Hepatocyte (in vitro differentiated cells): ENCODE measurements around the gene JMJD7. TPM values are rescaled to one million over a fixed set of nuclear protein-coding genes. Genes with fewer than 3 reads are reported as not detected.
A peak's percentile ranks its signal among the peaks of the same experiment; 100 is the strongest.

ENCODE experiments used
- DNase-seq: peaks from one replicate; pipeline ENCODE4 v3.0.0-alpha.2; 2016; ENCODE audit warnings: low spot score
- H2AFZ ChIP-seq: fragments of 200-600 bp; sonication (generic); 2 replicates; pipeline ENCODE4 v1.6.0; 2016; ENCODE audit warnings: antibody characterized with exemption, mild to moderate bottlenecking
- H3K27ac ChIP-seq: fragments of 200-600 bp; sonication (generic); 2 replicates; pipeline ENCODE4 v1.5.1; 2016; ENCODE audit warnings: mild to moderate bottlenecking
- H3K27me3 ChIP-seq: fragments of 200-600 bp; sonication (generic); 2 replicates; pipeline ENCODE4 v1.6.1; 2016
- H3K36me3 ChIP-seq: fragments of 200-600 bp; sonication (generic); replicated peaks from 2 replicates; pipeline ENCODE4 v1.5.1; 2016; ENCODE audit warnings: low read depth; ENCODE audit not compliant: insufficient read depth
- H3K4me1 ChIP-seq: fragments of 200-600 bp; sonication (generic); 2 replicates; pipeline ENCODE4 v1.5.1; 2016; ENCODE audit warnings: mild to moderate bottlenecking, moderate library complexity; ENCODE audit not compliant: insufficient read depth
- H3K4me2 ChIP-seq: fragments of 200-600 bp; sonication (generic); 2 replicates; pipeline ENCODE4 v1.6.0; 2016
- H3K4me3 ChIP-seq: fragments of 200-600 bp; sonication (generic); 2 replicates; pipeline ENCODE4 v1.5.1; 2016; ENCODE audit warnings: mild to moderate bottlenecking
- H3K79me2 ChIP-seq: fragments of 200-600 bp; sonication (generic); 2 replicates; pipeline ENCODE4 v1.6.0; 2017; ENCODE audit warnings: mild to moderate bottlenecking
- H3K9me2 ChIP-seq: fragments of 200-600 bp; sonication (generic); replicated peaks from 2 replicates; pipeline ENCODE4 v1.6.0; 2017; ENCODE audit warnings: mild to moderate bottlenecking; ENCODE audit not compliant: insufficient read depth
- H3K9me3 ChIP-seq: fragments of 200-600 bp; sonication (generic); 2 replicates; pipeline ENCODE4 v1.5.1; 2016; ENCODE audit warnings: low read depth, mild to moderate bottlenecking
- H4K20me1 ChIP-seq: fragments of 200-600 bp; sonication (generic); 2 replicates; pipeline ENCODE4 v1.6.0; 2016; ENCODE audit warnings: mild to moderate bottlenecking; ENCODE audit not compliant: insufficient read depth, poor library complexity, severe bottlenecking
- EZH2 ChIP-seq: fragments of 200-600 bp; sonication (generic); IDR thresholded peaks from 2 replicates; pipeline ENCODE4 v1.6.1; 2016; ENCODE audit warnings: antibody characterized with exemption, mild to moderate bottlenecking, borderline replicate concordance
- EZH2phosphoT487 ChIP-seq: fragments of 200-600 bp; sonication (generic); IDR thresholded peaks from one replicate; pipeline ENCODE4 v1.6.1; 2018; ENCODE audit warnings: antibody characterized with exemption, mild to moderate bottlenecking, low read depth, moderate library complexity; ENCODE audit not compliant: unreplicated experiment, severe bottlenecking
- WGBS: methylation state at CpG from one replicate; pipeline ENCODE4 v1.1.6; 2016; ENCODE audit warnings: low lambda C conversion rate; ENCODE audit errors: missing lambda C conversion rate; 5-methylcytosine and 5-hydroxymethylcytosine counted together
- polyA plus RNA-seq: library from polyadenylated mRNA; unstranded; fragments of >200 nt; fragmentation: Nextera tagmentation; extraction: Ambion mirVana; gene quantifications from 2 replicates; pipeline ENCODE4 v1.2.1, GENCODE V29; 2016
- total RNA-seq: library from RNA; depleted of rRNA; stranded (reverse); fragments of >200 nt; gene quantifications from 2 replicates; pipeline ENCODE4 v1.2.3, GENCODE V29; 2014
- TF ChIP-seq, protein P1 (sequence below): fragments of 200-600 bp; sonication (generic); IDR thresholded peaks from 2 replicates; pipeline ENCODE4 v1.5.1; 2016; ENCODE audit warnings: antibody characterized with exemption, mild to moderate bottlenecking; ENCODE audit not compliant: poor library complexity

Gene JMJD7
- total and polyA plus RNA-seq, 2 experiments from 2014 or later: 9.9 to 14.1 TPM

DNA sequence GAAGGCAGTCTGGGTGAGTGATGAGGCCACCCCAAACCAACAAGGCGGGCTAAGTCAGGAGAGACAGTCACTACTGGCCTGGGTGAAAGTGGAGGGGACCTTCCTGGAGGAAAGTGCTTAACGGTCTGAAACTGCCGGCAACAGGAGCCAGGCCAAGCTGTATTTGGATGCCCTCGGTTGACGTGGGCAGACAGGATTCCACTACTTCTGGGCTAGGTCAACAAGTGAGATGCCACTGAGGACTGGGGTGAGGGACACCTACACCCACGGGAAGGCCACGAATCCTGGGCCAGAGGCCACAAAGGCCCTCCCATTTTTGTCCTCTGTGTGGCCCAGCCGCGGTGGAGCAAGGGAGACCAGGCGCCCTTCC lies 53.6 kb downstream of the JMJD7 start:
- Histone ChIP-seq H3K79me2 (no peaks in the 10 kb centered on the region), H3K4me3 (no peak overlapping the region), H3K9me2 (no peaks in the 10 kb centered on the region), H3K27ac (no peak overlapping the region), H2AFZ (peak overlapping the region; percentile 45), H3K36me3 (no peaks in the 10 kb centered on the region), H4K20me1 (no peaks in the 10 kb centered on the region), H3K4me2 (peak overlapping the region; percentile 88), H3K4me1 (peaks cover 13% of the 10 kb centered on the region), H3K27me3 (no peaks in the 10 kb centered on the region), H3K9me3 (no peaks in the 10 kb centered on the region)
- TF ChIP-seq, protein P1, sequence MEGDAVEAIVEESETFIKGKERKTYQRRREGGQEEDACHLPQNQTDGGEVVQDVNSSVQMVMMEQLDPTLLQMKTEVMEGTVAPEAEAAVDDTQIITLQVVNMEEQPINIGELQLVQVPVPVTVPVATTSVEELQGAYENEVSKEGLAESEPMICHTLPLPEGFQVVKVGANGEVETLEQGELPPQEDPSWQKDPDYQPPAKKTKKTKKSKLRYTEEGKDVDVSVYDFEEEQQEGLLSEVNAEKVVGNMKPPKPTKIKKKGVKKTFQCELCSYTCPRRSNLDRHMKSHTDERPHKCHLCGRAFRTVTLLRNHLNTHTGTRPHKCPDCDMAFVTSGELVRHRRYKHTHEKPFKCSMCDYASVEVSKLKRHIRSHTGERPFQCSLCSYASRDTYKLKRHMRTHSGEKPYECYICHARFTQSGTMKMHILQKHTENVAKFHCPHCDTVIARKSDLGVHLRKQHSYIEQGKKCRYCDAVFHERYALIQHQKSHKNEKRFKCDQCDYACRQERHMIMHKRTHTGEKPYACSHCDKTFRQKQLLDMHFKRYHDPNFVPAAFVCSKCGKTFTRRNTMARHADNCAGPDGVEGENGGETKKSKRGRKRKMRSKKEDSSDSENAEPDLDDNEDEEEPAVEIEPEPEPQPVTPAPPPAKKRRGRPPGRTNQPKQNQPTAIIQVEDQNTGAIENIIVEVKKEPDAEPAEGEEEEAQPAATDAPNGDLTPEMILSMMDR: no peak
- TF ChIP-seq EZH2 (no peak), EZH2phosphoT487 (no peak)
- 50% methylated on average over 10 of the region's 10 CpGs for WGBS
- DNase-seq: no peak

DNA sequence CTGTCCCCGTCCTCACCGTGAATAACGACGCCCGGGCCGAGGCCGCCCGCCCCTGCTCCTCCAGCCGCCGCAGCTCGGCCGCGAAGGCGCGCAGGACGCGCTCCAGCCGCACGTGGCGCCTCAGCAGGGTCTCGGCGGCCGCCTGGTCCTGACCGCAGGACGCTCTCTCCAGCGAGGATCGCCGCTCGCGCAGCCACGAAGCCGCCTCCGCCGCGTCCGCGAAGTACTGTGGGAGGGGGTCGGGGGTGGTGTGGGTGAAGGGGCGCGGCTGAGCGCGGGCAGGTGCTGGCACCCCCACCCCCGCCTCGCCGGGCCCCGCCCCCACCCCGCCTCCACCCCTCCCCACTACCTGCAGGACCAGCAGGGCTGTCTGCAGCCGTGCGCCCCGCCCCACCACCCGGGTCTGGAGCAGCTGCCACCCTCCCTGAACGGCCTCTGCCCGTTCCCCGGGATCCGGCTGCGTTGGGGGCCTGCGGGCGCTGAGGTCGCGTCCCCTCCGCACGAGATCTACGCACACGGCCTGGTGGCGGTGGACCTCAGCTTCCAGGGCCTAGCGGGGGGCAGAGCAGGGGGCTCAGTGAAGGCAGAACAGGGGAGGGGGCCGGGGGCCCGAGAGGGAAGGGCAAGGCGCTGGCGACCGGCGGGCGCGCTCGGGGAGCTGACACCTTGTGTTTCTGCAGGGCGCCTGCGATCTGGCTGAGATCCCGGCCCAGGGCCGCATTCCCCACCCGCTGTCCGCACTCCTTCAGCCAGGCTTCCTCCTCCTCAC lies 54.2 kb downstream of the JMJD7 start:
- Histone ChIP-seq H3K27me3 (no peaks in the 10 kb centered on the region), H3K4me2 (peak overlapping the region; percentile 88), H3K79me2 (no peaks in the 10 kb centered on the region), H3K4me3 (no peak overlapping the region), H4K20me1 (no peaks in the 10 kb centered on the region), H3K27ac (no peak overlapping the region), H3K9me3 (no peaks in the 10 kb centered on the region), H3K9me2 (no peaks in the 10 kb centered on the region), H3K36me3 (no peaks in the 10 kb centered on the region), H3K4me1 (peaks cover 13% of the 10 kb centered on the region), H2AFZ (peak overlapping the region; percentile 45)
- WGBS: 8% methylated on average over 57 of the region's 81 CpGs
- DNase-seq: peak; percentile 23
- TF ChIP-seq EZH2 (no peak), EZH2phosphoT487 (no peak)
- TF ChIP-seq, protein P1: no peak

DNA sequence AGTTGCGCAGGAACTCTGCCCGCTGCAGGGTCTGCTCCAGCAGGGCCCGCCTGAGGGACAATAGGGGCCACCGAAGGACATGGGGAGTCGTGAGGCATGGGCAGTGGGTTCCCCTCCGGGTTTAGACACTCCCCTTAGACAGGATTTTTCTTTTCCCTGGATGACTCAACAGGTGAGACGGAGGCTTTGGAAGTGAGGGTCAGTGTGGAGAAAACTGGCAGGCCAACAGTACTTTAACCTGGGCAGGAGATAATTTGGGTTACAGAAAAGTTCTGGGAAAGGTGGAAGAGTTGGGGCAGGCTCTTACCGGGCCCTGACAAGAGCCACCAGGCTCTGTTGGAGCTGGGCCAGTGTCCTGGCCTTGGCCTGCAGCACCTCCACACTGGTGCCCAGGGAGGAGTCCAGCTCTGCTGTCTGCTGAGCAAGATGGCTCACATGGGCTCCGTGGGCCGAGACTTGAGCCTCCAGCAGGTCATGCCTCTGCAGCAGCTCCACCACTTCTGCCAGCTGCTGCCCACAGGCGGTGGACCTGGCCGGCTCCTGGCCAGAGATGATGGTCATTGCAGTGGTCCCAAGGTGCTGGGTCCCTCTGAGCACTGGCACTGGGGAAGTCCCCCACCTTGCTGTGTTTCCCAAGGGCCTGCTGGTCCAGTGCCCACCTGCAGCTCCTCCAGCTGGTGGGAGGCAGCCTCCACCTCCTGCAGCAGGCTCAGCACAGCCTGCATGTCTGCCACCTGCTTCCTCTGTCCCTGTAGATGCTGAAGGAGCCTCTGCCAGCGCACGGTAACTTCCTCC lies 55.0 kb downstream of the JMJD7 start:
- no peaks in the 10 kb centered on the region for H3K36me3 ChIP-seq
- H3K27me3 ChIP-seq: no peaks in the 10 kb centered on the region
- DNase-seq: no peak
- H3K27ac ChIP-seq: no peak overlapping the region
- H2AFZ ChIP-seq: peak overlapping the region; percentile 45
- H3K9me3 ChIP-seq: no peaks in the 10 kb centered on the region
- H3K9me2 ChIP-seq: no peaks in the 10 kb centered on the region
- H3K4me3 ChIP-seq: no peak overlapping the region
- 64% methylated on average over 14 of the region's 14 CpGs for WGBS
- H3K4me1 ChIP-seq: peaks cover 13% of the 10 kb centered on the region
- TF ChIP-seq EZH2phosphoT487 (no peak), EZH2 (no peak)
- TF ChIP-seq, protein P1: no peak
- no peaks in the 10 kb centered on the region for H3K79me2 ChIP-seq
- H3K4me2 ChIP-seq: peak overlapping the region; percentile 88
- H4K20me1 ChIP-seq: no peaks in the 10 kb centered on the region
